ENCODE results near the gene GPS1. TPM values are rescaled to one million over a fixed set of nuclear protein-coding genes. Genes with fewer than 3 reads are reported as not detected.

Gene GPS1
- total and polyA plus RNA-seq, 10 of the 15 experiments (the other 5 are each of a cell fraction or from before 2014, with no cell fraction given), result 2.2 to 146 (median 77.7) TPM

DNA sequence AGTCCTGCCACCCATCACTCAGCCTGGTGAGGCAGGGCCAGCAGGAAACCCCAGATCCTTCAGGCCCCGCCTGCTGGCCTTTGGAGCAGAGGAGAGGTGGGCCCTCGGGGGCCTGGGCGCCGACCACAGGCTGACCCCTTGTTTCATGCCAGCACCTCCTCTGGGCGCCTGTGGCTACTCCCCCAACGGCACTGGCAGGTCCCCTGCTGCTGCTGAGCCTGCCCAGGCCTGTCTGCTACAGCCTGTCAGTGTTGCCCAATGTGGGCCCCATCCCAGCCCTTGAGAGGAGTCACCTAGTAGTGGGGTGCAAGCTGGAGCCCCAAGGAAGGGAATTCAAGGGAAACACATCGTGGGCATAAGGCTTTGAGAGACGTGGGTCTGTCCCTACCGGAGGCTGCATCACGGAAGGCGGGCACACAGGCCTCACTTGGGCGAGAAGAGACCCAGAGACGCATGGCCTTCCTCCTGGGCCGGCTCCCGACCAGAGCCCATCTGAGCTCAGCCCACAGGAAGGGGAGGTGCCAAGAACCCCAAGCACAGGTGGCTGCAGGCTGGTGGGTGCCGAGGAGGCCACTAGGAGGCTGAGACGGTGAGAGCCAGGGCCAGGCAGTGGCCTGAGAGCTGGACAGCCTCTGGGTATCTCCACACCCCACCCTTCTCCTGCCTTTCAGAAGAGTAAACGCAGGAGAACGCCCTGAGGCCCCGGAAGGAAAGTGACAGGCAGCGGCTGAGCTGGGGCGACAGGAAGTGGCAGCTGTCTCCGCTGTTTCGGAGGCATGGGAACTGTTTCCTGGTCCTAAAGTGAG is 54.4 kb downstream of the GPS1 start (continued):
- TF ChIP-seq, protein P1, sequence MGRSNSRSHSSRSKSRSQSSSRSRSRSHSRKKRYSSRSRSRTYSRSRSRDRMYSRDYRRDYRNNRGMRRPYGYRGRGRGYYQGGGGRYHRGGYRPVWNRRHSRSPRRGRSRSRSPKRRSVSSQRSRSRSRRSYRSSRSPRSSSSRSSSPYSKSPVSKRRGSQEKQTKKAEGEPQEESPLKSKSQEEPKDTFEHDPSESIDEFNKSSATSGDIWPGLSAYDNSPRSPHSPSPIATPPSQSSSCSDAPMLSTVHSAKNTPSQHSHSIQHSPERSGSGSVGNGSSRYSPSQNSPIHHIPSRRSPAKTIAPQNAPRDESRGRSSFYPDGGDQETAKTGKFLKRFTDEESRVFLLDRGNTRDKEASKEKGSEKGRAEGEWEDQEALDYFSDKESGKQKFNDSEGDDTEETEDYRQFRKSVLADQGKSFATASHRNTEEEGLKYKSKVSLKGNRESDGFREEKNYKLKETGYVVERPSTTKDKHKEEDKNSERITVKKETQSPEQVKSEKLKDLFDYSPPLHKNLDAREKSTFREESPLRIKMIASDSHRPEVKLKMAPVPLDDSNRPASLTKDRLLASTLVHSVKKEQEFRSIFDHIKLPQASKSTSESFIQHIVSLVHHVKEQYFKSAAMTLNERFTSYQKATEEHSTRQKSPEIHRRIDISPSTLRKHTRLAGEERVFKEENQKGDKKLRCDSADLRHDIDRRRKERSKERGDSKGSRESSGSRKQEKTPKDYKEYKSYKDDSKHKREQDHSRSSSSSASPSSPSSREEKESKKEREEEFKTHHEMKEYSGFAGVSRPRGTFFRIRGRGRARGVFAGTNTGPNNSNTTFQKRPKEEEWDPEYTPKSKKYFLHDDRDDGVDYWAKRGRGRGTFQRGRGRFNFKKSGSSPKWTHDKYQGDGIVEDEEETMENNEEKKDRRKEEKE (IDR thresholded peaks at IDR 0.05), result no peak
- TF ChIP-seq, protein P2, sequence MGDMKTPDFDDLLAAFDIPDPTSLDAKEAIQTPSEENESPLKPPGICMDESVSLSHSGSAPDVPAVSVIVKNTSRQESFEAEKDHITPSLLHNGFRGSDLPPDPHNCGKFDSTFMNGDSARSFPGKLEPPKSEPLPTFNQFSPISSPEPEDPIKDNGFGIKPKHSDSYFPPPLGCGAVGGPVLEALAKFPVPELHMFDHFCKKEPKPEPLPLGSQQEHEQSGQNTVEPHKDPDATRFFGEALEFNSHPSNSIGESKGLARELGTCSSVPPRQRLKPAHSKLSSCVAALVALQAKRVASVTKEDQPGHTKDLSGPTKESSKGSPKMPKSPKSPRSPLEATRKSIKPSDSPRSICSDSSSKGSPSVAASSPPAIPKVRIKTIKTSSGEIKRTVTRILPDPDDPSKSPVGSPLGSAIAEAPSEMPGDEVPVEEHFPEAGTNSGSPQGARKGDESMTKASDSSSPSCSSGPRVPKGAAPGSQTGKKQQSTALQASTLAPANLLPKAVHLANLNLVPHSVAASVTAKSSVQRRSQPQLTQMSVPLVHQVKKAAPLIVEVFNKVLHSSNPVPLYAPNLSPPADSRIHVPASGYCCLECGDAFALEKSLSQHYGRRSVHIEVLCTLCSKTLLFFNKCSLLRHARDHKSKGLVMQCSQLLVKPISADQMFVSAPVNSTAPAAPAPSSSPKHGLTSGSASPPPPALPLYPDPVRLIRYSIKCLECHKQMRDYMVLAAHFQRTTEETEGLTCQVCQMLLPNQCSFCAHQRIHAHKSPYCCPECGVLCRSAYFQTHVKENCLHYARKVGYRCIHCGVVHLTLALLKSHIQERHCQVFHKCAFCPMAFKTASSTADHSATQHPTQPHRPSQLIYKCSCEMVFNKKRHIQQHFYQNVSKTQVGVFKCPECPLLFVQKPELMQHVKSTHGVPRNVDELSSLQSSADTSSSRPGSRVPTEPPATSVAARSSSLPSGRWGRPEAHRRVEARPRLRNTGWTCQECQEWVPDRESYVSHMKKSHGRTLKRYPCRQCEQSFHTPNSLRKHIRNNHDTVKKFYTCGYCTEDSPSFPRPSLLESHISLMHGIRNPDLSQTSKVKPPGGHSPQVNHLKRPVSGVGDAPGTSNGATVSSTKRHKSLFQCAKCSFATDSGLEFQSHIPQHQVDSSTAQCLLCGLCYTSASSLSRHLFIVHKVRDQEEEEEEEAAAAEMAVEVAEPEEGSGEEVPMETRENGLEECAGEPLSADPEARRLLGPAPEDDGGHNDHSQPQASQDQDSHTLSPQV (IDR thresholded peaks at IDR 0.05), result no peak
- TF ChIP-seq, protein P3, sequence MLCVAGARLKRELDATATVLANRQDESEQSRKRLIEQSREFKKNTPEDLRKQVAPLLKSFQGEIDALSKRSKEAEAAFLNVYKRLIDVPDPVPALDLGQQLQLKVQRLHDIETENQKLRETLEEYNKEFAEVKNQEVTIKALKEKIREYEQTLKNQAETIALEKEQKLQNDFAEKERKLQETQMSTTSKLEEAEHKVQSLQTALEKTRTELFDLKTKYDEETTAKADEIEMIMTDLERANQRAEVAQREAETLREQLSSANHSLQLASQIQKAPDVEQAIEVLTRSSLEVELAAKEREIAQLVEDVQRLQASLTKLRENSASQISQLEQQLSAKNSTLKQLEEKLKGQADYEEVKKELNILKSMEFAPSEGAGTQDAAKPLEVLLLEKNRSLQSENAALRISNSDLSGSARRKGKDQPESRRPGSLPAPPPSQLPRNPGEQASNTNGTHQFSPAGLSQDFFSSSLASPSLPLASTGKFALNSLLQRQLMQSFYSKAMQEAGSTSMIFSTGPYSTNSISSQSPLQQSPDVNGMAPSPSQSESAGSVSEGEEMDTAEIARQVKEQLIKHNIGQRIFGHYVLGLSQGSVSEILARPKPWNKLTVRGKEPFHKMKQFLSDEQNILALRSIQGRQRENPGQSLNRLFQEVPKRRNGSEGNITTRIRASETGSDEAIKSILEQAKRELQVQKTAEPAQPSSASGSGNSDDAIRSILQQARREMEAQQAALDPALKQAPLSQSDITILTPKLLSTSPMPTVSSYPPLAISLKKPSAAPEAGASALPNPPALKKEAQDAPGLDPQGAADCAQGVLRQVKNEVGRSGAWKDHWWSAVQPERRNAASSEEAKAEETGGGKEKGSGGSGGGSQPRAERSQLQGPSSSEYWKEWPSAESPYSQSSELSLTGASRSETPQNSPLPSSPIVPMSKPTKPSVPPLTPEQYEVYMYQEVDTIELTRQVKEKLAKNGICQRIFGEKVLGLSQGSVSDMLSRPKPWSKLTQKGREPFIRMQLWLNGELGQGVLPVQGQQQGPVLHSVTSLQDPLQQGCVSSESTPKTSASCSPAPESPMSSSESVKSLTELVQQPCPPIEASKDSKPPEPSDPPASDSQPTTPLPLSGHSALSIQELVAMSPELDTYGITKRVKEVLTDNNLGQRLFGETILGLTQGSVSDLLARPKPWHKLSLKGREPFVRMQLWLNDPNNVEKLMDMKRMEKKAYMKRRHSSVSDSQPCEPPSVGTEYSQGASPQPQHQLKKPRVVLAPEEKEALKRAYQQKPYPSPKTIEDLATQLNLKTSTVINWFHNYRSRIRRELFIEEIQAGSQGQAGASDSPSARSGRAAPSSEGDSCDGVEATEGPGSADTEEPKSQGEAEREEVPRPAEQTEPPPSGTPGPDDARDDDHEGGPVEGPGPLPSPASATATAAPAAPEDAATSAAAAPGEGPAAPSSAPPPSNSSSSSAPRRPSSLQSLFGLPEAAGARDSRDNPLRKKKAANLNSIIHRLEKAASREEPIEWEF (IDR thresholded peaks at IDR 0.05; ENCODE audit: insufficient replicate concordance, low read depth, low read length), result no peak
- TF ChIP-seq RELA (IDR thresholded peaks at IDR 0.05; ENCODE audit: borderline replicate concordance, partially characterized antibody) (no peak), ZNF274 (IDR thresholded peaks at IDR 0.05; ENCODE audit: insufficient read depth, insufficient read length) (no peak), NBN (IDR thresholded peaks at IDR 0.05) (0 out of 2 replicates have a peak, but pooled peaks have one; percentile 67), ATF7 (IDR thresholded peaks at IDR 0.05; ENCODE audit: low read depth) (no peak), MYB (IDR thresholded peaks at IDR 0.05; ENCODE audit: borderline replicate concordance, low read depth, low read length) (no peak), MXI1 (IDR thresholded peaks at IDR 0.05; ENCODE audit: low read depth, low read length) (peak; percentile 92)
- TF ChIP-seq, protein P4, sequence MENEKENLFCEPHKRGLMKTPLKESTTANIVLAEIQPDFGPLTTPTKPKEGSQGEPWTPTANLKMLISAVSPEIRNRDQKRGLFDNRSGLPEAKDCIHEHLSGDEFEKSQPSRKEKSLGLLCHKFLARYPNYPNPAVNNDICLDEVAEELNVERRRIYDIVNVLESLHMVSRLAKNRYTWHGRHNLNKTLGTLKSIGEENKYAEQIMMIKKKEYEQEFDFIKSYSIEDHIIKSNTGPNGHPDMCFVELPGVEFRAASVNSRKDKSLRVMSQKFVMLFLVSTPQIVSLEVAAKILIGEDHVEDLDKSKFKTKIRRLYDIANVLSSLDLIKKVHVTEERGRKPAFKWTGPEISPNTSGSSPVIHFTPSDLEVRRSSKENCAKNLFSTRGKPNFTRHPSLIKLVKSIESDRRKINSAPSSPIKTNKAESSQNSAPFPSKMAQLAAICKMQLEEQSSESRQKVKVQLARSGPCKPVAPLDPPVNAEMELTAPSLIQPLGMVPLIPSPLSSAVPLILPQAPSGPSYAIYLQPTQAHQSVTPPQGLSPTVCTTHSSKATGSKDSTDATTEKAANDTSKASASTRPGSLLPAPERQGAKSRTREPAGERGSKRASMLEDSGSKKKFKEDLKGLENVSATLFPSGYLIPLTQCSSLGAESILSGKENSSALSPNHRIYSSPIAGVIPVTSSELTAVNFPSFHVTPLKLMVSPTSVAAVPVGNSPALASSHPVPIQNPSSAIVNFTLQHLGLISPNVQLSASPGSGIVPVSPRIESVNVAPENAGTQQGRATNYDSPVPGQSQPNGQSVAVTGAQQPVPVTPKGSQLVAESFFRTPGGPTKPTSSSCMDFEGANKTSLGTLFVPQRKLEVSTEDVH (IDR thresholded peaks at IDR 0.05; ENCODE audit: low read depth, partially characterized antibody), result no peak
- TF ChIP-seq, protein P5, sequence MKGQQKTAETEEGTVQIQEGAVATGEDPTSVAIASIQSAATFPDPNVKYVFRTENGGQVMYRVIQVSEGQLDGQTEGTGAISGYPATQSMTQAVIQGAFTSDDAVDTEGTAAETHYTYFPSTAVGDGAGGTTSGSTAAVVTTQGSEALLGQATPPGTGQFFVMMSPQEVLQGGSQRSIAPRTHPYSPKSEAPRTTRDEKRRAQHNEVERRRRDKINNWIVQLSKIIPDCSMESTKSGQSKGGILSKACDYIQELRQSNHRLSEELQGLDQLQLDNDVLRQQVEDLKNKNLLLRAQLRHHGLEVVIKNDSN (IDR thresholded peaks at IDR 0.05; ENCODE audit: borderline replicate concordance, extremely low read length, insufficient read depth, low read depth, low read length), result no peak
